HEK293T (cell line): ENCODE results near the gene HDAC9.

Experiments
- ARNT ChIP-seq: fragments of 450-650 bp; IDR thresholded peaks from 2 replicates; pipeline ENCODE4 v1.6.1; 2017; ENCODE audit warnings: mild to moderate bottlenecking
- BHLHE40 ChIP-seq: fragments of 450-650 bp; IDR thresholded peaks from 2 replicates; pipeline ENCODE4 v1.6.1; 2016; ENCODE audit warnings: mild to moderate bottlenecking, moderate library complexity, borderline replicate concordance
- CTBP1 ChIP-seq: fragments of 450-650 bp; IDR thresholded peaks from 2 replicates; pipeline ENCODE4 v1.6.1; 2016; ENCODE audit warnings: borderline replicate concordance
- ELF4 ChIP-seq: fragments of 450-650 bp; IDR thresholded peaks from 2 replicates; pipeline ENCODE4 v1.6.1; 2017; ENCODE audit warnings: antibody characterized with exemption
- FOXK2 ChIP-seq: fragments of 450-650 bp; IDR thresholded peaks from 2 replicates; pipeline ENCODE4 v1.6.1; 2016; ENCODE audit warnings: mild to moderate bottlenecking
- FOXM1 ChIP-seq: fragments of 450-650 bp; IDR thresholded peaks from 2 replicates; pipeline ENCODE4 v1.6.1; 2017; ENCODE audit warnings: mild to moderate bottlenecking, borderline replicate concordance
- LEF1 ChIP-seq: fragments of 450-650 bp; IDR thresholded peaks from 2 replicates; pipeline ENCODE4 v1.6.1; 2017; ENCODE audit warnings: mild to moderate bottlenecking, borderline replicate concordance
- SP1 ChIP-seq: fragments of 450-650 bp; IDR thresholded peaks from 2 replicates; pipeline ENCODE4 v1.6.1; 2017
- SUZ12 ChIP-seq: fragments of 450-650 bp; IDR thresholded peaks from 2 replicates; pipeline ENCODE4 v1.6.1; 2016; ENCODE audit warnings: mild to moderate bottlenecking
- TARDBP ChIP-seq: fragments of 450-650 bp; IDR thresholded peaks from 2 replicates; pipeline ENCODE4 v1.6.1; 2016
- TF ChIP-seq, protein P1 (sequence below): fragments of 450-650 bp; IDR thresholded peaks from 2 replicates; pipeline ENCODE4 v1.6.1; 2016

DNA sequence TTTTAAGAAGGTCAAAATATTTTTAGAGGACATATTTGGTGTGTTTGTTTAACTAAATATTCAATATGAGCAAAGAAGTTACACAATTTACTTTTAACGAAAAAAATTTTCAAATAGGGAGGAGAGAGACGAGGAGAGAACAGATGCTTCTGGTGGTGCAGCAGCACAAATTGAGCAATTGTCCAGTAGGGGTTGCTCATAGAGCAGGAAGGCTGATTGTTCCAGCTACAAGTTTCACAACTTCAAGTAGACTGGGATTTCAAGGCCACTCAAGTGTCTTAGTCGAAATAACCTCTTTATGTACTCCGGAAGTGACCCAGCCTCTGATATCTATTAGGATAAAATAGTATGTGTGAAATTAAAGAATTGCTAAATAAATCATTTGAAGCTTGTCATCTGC is 197.9 kb downstream of the HDAC9 start:
- TF ChIP-seq FOXK2, result no peak
- no peak for TF ChIP-seq BHLHE40
- no peak for TF ChIP-seq FOXM1
- no peak for TF ChIP-seq SUZ12
- no peak for TF ChIP-seq CTBP1
- TF ChIP-seq, protein P1, sequence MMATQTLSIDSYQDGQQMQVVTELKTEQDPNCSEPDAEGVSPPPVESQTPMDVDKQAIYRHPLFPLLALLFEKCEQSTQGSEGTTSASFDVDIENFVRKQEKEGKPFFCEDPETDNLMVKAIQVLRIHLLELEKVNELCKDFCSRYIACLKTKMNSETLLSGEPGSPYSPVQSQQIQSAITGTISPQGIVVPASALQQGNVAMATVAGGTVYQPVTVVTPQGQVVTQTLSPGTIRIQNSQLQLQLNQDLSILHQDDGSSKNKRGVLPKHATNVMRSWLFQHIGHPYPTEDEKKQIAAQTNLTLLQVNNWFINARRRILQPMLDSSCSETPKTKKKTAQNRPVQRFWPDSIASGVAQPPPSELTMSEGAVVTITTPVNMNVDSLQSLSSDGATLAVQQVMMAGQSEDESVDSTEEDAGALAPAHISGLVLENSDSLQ, result no peak
- no peak for TF ChIP-seq ELF4
- no peak for TF ChIP-seq TARDBP
- TF ChIP-seq ARNT, result no peak
- no peak for TF ChIP-seq SP1
- no peak for TF ChIP-seq LEF1
